Measurements from ENCODE around the gene HEXD. TPM values are rescaled to one million over a fixed set of nuclear protein-coding genes. Genes with fewer than 3 reads are reported as not detected.

HEXD gene
- total RNA-seq, 1 donor from 2014 or later: 9.7 TPM

DNA sequence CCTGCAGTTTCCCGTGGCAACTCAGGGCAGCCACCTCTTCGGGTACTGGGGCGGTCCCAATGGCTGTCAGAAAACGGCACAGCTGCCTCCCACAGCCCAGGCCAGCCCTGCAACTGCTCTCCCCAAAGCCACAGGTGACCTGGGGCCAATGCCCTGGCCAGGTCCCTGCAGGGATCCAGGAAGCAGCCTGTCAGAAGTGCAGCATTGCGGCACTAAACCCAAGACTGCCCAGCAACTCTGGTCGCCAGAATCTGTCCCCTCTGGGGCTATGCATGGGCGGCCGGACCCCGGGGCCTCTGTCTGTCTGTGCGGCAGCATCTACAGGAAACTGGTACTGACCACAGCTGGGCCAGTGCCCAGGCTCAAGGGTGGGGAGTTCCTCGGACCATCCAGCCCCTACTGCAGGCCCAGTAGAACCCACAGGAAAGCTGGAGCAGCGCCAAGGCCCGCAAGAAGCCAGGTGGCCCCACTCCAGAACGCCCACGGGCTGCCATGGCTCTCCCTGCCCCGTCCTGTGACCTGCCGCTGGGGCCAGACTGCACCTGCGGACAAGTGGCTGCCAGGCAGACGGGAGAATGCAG lies 26.9 kb downstream of the HEXD start:
- Histone ChIP-seq H3K36me3 (ENCODE audit: control insufficient read depth, insufficient read depth, low read length) (peaks cover 9% of the 10 kb centered on the region), H3K27me3 (ENCODE audit: control insufficient read depth, insufficient read depth, low read length) (no peaks in the 10 kb centered on the region), H3K4me3 (ENCODE audit: low read depth, low read length) (no peak overlapping the region)
- TF ChIP-seq CTCF (IDR thresholded peaks at IDR 0.05; ENCODE audit: insufficient read depth, low read length, severe bottlenecking): no peak
- FAIRE-seq: no peak
- no peak for DNase-seq (ENCODE audit: low read depth)

GRCh38 chr17:82445542-82445941 lies 27.4 kb downstream of the HEXD start:
- Histone ChIP-seq H3K27me3 (ENCODE audit: control insufficient read depth, insufficient read depth, low read length) (no peaks in the 10 kb centered on the region), H3K4me3 (ENCODE audit: low read depth, low read length) (no peak overlapping the region), H3K36me3 (ENCODE audit: control insufficient read depth, insufficient read depth, low read length) (peaks cover 9% of the 10 kb centered on the region)
- no peak for DNase-seq (ENCODE audit: low read depth)
- no peak for FAIRE-seq
- TF ChIP-seq CTCF (IDR thresholded peaks at IDR 0.05; ENCODE audit: insufficient read depth, low read length, severe bottlenecking): no peak

DNA sequence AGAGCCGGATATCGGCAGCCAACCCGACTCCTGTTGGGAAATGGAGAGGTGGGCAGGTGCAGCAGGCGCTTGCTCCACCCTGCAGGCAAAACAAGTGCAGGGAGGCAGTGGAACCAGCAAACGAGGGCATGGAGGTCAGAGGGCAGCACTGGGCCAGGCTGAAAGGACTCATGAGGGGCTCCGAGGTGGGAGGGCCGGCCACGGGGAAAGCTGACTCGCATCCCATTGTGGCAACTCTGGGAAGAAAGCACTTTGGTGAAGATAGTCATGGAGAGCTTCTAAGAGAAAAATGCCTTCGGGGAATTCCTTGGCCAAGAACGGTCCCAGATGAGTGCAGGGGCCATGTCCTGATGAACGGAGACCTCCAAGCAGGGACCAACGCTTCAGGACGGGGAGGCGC lies 28.0 kb downstream of the HEXD start:
- TF ChIP-seq CTCF (IDR thresholded peaks at IDR 0.05; ENCODE audit: insufficient read depth, low read length, severe bottlenecking): no peak
- Histone ChIP-seq H3K36me3 (ENCODE audit: control insufficient read depth, insufficient read depth, low read length) (peaks cover 9% of the 10 kb centered on the region), H3K27me3 (ENCODE audit: control insufficient read depth, insufficient read depth, low read length) (no peaks in the 10 kb centered on the region), H3K4me3 (ENCODE audit: low read depth, low read length) (no peak overlapping the region)
- no peak for FAIRE-seq
- DNase-seq (ENCODE audit: low read depth): no peak

GRCh38 chr17:82446649-82447048 lies 28.5 kb downstream of the HEXD start:
- Histone ChIP-seq H3K27me3 (ENCODE audit: control insufficient read depth, insufficient read depth, low read length) (no peaks in the 10 kb centered on the region), H3K4me3 (ENCODE audit: low read depth, low read length) (no peak overlapping the region), H3K36me3 (ENCODE audit: control insufficient read depth, insufficient read depth, low read length) (peaks cover 9% of the 10 kb centered on the region)
- DNase-seq (ENCODE audit: low read depth) (no peak), FAIRE-seq (no peak)
- no peak for TF ChIP-seq CTCF (IDR thresholded peaks at IDR 0.05; ENCODE audit: insufficient read depth, low read length, severe bottlenecking)

DNA sequence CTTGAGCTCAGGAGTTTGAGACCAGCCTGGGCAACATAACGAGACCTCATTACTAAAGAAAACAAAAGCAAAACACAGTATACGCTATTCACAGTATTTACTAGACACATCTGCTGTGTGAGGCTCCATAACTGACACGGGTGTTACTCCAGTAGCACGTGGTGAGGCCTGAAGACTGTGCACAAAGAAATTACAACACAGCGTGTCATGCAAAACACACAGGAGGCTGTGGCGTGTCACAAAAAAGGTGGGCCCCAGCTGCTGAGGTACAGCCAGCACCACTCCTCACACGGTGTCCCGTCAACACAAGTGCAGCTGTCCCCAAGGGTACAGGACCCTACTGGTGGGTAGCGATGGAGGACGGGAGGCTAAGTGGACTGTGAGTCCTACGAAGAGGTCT lies 29.7 kb downstream of the HEXD start:
- FAIRE-seq (peak; percentile 73), DNase-seq (ENCODE audit: low read depth) (no peak)
- TF ChIP-seq CTCF (IDR thresholded peaks at IDR 0.05; ENCODE audit: insufficient read depth, low read length, severe bottlenecking): no peak
- Histone ChIP-seq H3K36me3 (ENCODE audit: control insufficient read depth, insufficient read depth, low read length) (peaks cover 6% of the 10 kb centered on the region), H3K4me3 (ENCODE audit: low read depth, low read length) (no peak overlapping the region), H3K27me3 (ENCODE audit: control insufficient read depth, insufficient read depth, low read length) (no peaks in the 10 kb centered on the region)
